Smooth muscle cell (in vitro differentiated cells): ENCODE data around the gene VWA8. TPM values are rescaled to one million over a fixed set of nuclear protein-coding genes. Genes with fewer than 3 reads are reported as not detected.

ENCODE experiments used
- DNase-seq: peaks from one replicate; lab custom pipeline; 2025; ENCODE audit not compliant: unreplicated experiment; lab: John Stamatoyannopoulos, UW
- H2AFZ ChIP-seq: fragments of 200-600 bp; sonication (generic); 2 replicates; pipeline ENCODE4 v1.6.0; 2016; ENCODE audit warnings: antibody characterized with exemption, low read depth, mild to moderate bottlenecking
- H3F3A ChIP-seq: fragments of 200-600 bp; sonication (generic); 2 replicates; pipeline ENCODE4 v1.6.0; 2017; ENCODE audit warnings: antibody characterized with exemption, low read depth
- H3K27ac ChIP-seq: fragments of 200-600 bp; sonication (generic); 2 replicates; pipeline ENCODE4 v1.5.1; 2016; ENCODE audit warnings: low read depth, mild to moderate bottlenecking
- H3K27me3 ChIP-seq: fragments of 200-600 bp; sonication (generic); 2 replicates; pipeline ENCODE4 v1.6.1; 2016; ENCODE audit warnings: low read depth, mild to moderate bottlenecking
- H3K36me3 ChIP-seq: fragments of 200-600 bp; sonication (generic); 2 replicates; pipeline ENCODE4 v1.5.1; 2016; ENCODE audit warnings: low read depth
- H3K4me1 ChIP-seq: fragments of 200-600 bp; sonication (generic); 2 replicates; pipeline ENCODE4 v1.5.1; 2016; ENCODE audit warnings: low read depth
- H3K4me2 ChIP-seq: fragments of 200-600 bp; sonication (generic); 2 replicates; pipeline ENCODE4 v1.6.0; 2016; ENCODE audit warnings: mild to moderate bottlenecking
- H3K4me3 ChIP-seq: fragments of 200-600 bp; sonication (generic); 2 replicates; pipeline ENCODE4 v1.5.1; 2016; ENCODE audit warnings: mild to moderate bottlenecking
- H3K79me2 ChIP-seq: fragments of 200-600 bp; sonication (generic); 2 replicates; pipeline ENCODE4 v1.6.0; 2016; ENCODE audit warnings: low read depth, mild to moderate bottlenecking
- H3K9ac ChIP-seq: fragments of 200-600 bp; sonication (generic); 2 replicates; pipeline ENCODE4 v1.6.0; 2016; ENCODE audit warnings: low read depth
- H3K9me3 ChIP-seq: fragments of 200-600 bp; sonication (generic); replicated peaks from 2 replicates; pipeline ENCODE4 v1.5.1; 2016; ENCODE audit warnings: low read depth
- H4K20me1 ChIP-seq: fragments of 200-600 bp; sonication (generic); 2 replicates; pipeline ENCODE4 v1.6.0; 2016; ENCODE audit warnings: low read depth
- CTCF ChIP-seq: fragments of 200-600 bp; sonication (generic); IDR thresholded peaks from 2 replicates; pipeline ENCODE4 v1.5.1; 2017; ENCODE audit warnings: borderline replicate concordance, mild to moderate bottlenecking, antibody characterized with exemption; ENCODE audit not compliant: insufficient read depth, poor library complexity, severe bottlenecking
- WGBS: methylation state at CpG from one replicate; pipeline ENCODE4 v1.1.7; 2016; ENCODE audit warnings: low lambda C conversion rate; 5-methylcytosine and 5-hydroxymethylcytosine counted together
- polyA plus RNA-seq: library from polyadenylated mRNA; unstranded; fragments of >200 nt; fragmentation: Nextera tagmentation; extraction: Ambion mirVana; gene quantifications from 2 replicates; pipeline ENCODE4 v1.2.1, GENCODE V29; 2016
- total RNA-seq: library from RNA; depleted of rRNA; stranded (reverse); fragments of >200 nt; gene quantifications from 2 replicates; pipeline ENCODE4 v1.2.3, GENCODE V29; 2014

Gene VWA8
- total and polyA plus RNA-seq, 2 experiments from 2014 or later: 2.6 to 14.4 TPM

- Histone ChIP-seq H3K27ac (no peak overlapping the region), H3K27me3 (no peaks in the 10 kb centered on the region), H3K36me3 (no peaks in the 10 kb centered on the region), H3K9me3 (no peaks in the 10 kb centered on the region), H3K79me2 (no peaks in the 10 kb centered on the region), H3K9ac (no peak overlapping the region), H3K4me1 (no peaks in the 10 kb centered on the region), H2AFZ (peak overlapping the region; percentile 35), H3F3A (no peaks in the 10 kb centered on the region), H3K4me2 (no peak overlapping the region), H3K4me3 (no peak overlapping the region), H4K20me1 (no peaks in the 10 kb centered on the region)
- no peak for TF ChIP-seq CTCF
- DNase-seq: no peak
These were observed 9.1 kb upstream of the VWA8 start for GRCh38 chr13:41970022-41970421.

- TF ChIP-seq CTCF: no peak
- Histone ChIP-seq H3F3A (no peaks in the 10 kb centered on the region), H3K4me1 (no peaks in the 10 kb centered on the region), H3K36me3 (no peaks in the 10 kb centered on the region), H4K20me1 (no peaks in the 10 kb centered on the region), H3K9me3 (no peaks in the 10 kb centered on the region), H3K27me3 (no peaks in the 10 kb centered on the region), H3K9ac (no peak overlapping the region), H3K79me2 (no peaks in the 10 kb centered on the region), H3K4me3 (no peak overlapping the region), H3K4me2 (no peak overlapping the region), H2AFZ (no peak overlapping the region), H3K27ac (no peak overlapping the region)
- no peak for DNase-seq
- WGBS: 88% methylated on average over 4 of the region's 4 CpGs
These were observed 8.2 kb upstream of the VWA8 start for GRCh38 chr13:41969072-41969471.

GRCh38 chr13:41966671-41967070 lies 5.8 kb upstream of the VWA8 start:
- no peak for TF ChIP-seq CTCF
- no peaks in the 10 kb centered on the region for H3K4me1 ChIP-seq
- no peak overlapping the region for H3K9ac ChIP-seq
- no peaks in the 10 kb centered on the region for H3K27me3 ChIP-seq
- H3K27ac ChIP-seq: no peak overlapping the region
- no peaks in the 10 kb centered on the region for H3K36me3 ChIP-seq
- no peak overlapping the region for H3K4me2 ChIP-seq
- DNase-seq: no peak
- H3K9me3 ChIP-seq: no peaks in the 10 kb centered on the region
- no peaks in the 10 kb centered on the region for H3K79me2 ChIP-seq
- H3F3A ChIP-seq: no peaks in the 10 kb centered on the region
- no peak overlapping the region for H3K4me3 ChIP-seq
- 91% methylated on average over 1 of the region's 1 CpG for WGBS
- H4K20me1 ChIP-seq: no peaks in the 10 kb centered on the region
- H2AFZ ChIP-seq: no peak overlapping the region

GRCh38 chr13:41962994-41963393 lies 2.1 kb upstream of the VWA8 start:
- H3K27ac ChIP-seq: no peak overlapping the region
- H3K4me3 ChIP-seq: no peak overlapping the region
- H2AFZ ChIP-seq: no peak overlapping the region
- H3K36me3 ChIP-seq: no peaks in the 10 kb centered on the region
- H3K4me2 ChIP-seq: no peak overlapping the region
- no peaks in the 10 kb centered on the region for H3F3A ChIP-seq
- no peak overlapping the region for H3K9ac ChIP-seq
- H3K4me1 ChIP-seq: peaks cover 8% of the 10 kb centered on the region
- H3K79me2 ChIP-seq: peaks cover 13% of the 10 kb centered on the region
- no peaks in the 10 kb centered on the region for H3K27me3 ChIP-seq
- WGBS: 90% methylated on average over 1 of the region's 1 CpG
- TF ChIP-seq CTCF: no peak
- H3K9me3 ChIP-seq: no peaks in the 10 kb centered on the region
- no peaks in the 10 kb centered on the region for H4K20me1 ChIP-seq
- DNase-seq: no peak
